ENCODE data around the gene CAMTA1.

DNA sequence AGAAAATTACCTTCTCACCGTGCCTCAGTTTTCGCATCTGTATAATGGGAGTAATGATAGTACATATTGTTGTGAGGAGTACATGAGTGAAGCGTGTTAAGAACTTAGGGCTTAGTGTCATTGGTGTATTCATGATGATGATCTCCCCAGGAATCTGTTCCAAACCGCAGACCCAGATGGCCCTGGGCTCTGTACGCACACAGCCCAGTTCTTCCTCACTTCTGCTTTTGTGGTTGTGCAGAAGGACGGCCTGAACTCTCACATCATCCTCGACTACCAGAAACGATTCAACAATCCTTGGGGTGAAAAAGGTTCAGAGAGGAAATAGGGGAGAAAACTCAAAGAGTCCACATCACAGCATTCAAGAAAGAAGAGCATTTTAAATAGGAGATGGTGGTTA lies 323.0 kb downstream of the CAMTA1 start:
- TF ChIP-seq POLR2A (conservative IDR thresholded peaks at IDR 0.05) (no peak), MAFG (tag; conservative IDR thresholded peaks at IDR 0.05) (no peak), TCF7L2 (IDR thresholded peaks at IDR 0.05; ENCODE audit: low read depth, low read length) (no peak), POLR3A (IDR thresholded peaks at IDR 0.05; ENCODE audit: borderline replicate concordance, extremely low read depth, insufficient read depth, insufficient read length) (no peak), RAD21 (CRISPR knock-in tag; conservative IDR thresholded peaks at IDR 0.05 in 1 of 2, IDR thresholded peaks at IDR 0.05 in 1 of 2) (no peak), EP300 (IDR thresholded peaks at IDR 0.05; ENCODE audit: low read length) (no peak)
- TF ChIP-seq, protein P1, sequence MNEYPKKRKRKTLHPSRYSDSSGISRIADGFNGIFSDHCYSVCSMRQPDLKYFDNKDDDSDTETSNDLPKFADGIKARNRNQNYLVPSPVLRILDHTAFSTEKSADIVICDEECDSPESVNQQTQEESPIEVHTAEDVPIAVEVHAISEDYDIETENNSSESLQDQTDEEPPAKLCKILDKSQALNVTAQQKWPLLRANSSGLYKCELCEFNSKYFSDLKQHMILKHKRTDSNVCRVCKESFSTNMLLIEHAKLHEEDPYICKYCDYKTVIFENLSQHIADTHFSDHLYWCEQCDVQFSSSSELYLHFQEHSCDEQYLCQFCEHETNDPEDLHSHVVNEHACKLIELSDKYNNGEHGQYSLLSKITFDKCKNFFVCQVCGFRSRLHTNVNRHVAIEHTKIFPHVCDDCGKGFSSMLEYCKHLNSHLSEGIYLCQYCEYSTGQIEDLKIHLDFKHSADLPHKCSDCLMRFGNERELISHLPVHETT (CRISPR knock-in tag; conservative IDR thresholded peaks at IDR 0.05 in 1 of 2, IDR thresholded peaks at IDR 0.05 in 1 of 2), result no peak
- TF ChIP-seq, protein P2, sequence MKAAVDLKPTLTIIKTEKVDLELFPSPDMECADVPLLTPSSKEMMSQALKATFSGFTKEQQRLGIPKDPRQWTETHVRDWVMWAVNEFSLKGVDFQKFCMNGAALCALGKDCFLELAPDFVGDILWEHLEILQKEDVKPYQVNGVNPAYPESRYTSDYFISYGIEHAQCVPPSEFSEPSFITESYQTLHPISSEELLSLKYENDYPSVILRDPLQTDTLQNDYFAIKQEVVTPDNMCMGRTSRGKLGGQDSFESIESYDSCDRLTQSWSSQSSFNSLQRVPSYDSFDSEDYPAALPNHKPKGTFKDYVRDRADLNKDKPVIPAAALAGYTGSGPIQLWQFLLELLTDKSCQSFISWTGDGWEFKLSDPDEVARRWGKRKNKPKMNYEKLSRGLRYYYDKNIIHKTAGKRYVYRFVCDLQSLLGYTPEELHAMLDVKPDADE (conservative IDR thresholded peaks at IDR 0.05; ENCODE audit: control insufficient read depth, low read depth, low read length), result no peak
- TF ChIP-seq, protein P3, sequence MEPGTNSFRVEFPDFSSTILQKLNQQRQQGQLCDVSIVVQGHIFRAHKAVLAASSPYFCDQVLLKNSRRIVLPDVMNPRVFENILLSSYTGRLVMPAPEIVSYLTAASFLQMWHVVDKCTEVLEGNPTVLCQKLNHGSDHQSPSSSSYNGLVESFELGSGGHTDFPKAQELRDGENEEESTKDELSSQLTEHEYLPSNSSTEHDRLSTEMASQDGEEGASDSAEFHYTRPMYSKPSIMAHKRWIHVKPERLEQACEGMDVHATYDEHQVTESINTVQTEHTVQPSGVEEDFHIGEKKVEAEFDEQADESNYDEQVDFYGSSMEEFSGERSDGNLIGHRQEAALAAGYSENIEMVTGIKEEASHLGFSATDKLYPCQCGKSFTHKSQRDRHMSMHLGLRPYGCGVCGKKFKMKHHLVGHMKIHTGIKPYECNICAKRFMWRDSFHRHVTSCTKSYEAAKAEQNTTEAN (CRISPR knock-in tag; IDR thresholded peaks at IDR 0.05), result no peak
- TF ChIP-seq, protein P4, sequence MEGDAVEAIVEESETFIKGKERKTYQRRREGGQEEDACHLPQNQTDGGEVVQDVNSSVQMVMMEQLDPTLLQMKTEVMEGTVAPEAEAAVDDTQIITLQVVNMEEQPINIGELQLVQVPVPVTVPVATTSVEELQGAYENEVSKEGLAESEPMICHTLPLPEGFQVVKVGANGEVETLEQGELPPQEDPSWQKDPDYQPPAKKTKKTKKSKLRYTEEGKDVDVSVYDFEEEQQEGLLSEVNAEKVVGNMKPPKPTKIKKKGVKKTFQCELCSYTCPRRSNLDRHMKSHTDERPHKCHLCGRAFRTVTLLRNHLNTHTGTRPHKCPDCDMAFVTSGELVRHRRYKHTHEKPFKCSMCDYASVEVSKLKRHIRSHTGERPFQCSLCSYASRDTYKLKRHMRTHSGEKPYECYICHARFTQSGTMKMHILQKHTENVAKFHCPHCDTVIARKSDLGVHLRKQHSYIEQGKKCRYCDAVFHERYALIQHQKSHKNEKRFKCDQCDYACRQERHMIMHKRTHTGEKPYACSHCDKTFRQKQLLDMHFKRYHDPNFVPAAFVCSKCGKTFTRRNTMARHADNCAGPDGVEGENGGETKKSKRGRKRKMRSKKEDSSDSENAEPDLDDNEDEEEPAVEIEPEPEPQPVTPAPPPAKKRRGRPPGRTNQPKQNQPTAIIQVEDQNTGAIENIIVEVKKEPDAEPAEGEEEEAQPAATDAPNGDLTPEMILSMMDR (IDR thresholded peaks at IDR 0.05 in 2 of 3, conservative IDR thresholded peaks at IDR 0.05 in 1 of 3; ENCODE audit: insufficient read depth in 2 of 3, low read depth in 1 of 3, low read length in 3 of 3), result no peak
- TF ChIP-seq, protein P5, sequence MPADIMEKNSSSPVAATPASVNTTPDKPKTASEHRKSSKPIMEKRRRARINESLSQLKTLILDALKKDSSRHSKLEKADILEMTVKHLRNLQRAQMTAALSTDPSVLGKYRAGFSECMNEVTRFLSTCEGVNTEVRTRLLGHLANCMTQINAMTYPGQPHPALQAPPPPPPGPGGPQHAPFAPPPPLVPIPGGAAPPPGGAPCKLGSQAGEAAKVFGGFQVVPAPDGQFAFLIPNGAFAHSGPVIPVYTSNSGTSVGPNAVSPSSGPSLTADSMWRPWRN (IDR thresholded peaks at IDR 0.05; ENCODE audit: low read depth), result no peak
- TF ChIP-seq, protein P6, sequence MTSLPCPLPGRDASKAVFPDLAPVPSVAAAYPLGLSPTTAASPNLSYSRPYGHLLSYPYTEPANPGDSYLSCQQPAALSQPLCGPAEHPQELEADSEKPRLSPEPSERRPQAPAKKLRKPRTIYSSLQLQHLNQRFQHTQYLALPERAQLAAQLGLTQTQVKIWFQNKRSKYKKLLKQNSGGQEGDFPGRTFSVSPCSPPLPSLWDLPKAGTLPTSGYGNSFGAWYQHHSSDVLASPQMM (CRISPR knock-in tag; IDR thresholded peaks at IDR 0.05), result no peak
